ENCODE measurements around the gene MGAT3.

The MGAT3 gene

GRCh38 chr22:39444247-39444800 lies 12.5 kb upstream of the MGAT3 start:
- no peaks in the 10 kb centered on the region for H3K27me3 ChIP-seq (ENCODE audit: insufficient read depth, insufficient read length)
- no peaks in the 10 kb centered on the region for H3K36me3 ChIP-seq (ENCODE audit: insufficient read depth, insufficient read length, low read length)
- H3K9ac ChIP-seq (ENCODE audit: insufficient read length, low read depth): no peak overlapping the region
- no peak overlapping the region for H3K4me3 ChIP-seq (ENCODE audit: insufficient read length, low read depth)
- no peak for DNase-seq (ENCODE audit: low read depth, low spot score)
- peaks cover 10% of the 10 kb centered on the region for H3K4me1 ChIP-seq (ENCODE audit: insufficient read depth, insufficient read length)
- H3K9me3 ChIP-seq (ENCODE audit: insufficient read depth, low read length): no peaks in the 10 kb centered on the region
- TF ChIP-seq YY1 (IDR thresholded peaks at IDR 0.05; ENCODE audit: insufficient read depth, insufficient read length) (no peak), ZNF274 (IDR thresholded peaks at IDR 0.05; ENCODE audit: low read depth, low read length) (no peak), SUZ12 (IDR thresholded peaks at IDR 0.05; ENCODE audit: extremely low read depth, insufficient read depth, insufficient read length) (no peak)

DNA sequence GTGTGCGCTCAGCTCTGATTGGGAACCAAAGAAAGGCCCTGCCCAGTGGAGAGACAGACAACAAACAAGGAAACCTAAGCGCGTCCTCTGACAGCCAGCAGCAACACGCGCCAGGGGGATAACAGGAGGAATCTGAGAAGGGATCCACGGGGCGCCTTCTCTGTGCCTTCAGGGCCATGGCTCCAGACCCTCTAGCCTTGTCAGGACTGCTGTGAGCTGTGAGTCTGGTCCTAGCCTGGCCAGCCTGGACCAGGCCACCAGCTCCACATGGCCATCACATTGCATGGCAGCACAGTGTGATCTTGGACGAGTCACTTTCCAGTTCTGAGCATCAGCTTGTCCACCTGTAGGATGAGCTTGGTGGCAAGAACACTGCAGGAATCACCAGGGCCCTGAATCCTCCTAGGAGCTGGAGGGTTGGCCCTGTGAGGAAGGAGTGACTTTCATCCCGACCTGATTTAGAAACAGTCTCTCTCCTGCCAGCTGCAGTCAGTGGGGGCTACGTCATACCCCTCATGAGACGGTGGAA lies 11.8 kb upstream of the MGAT3 start:
- TF ChIP-seq ZNF274 (IDR thresholded peaks at IDR 0.05; ENCODE audit: low read depth, low read length): no peak
- TF ChIP-seq SUZ12 (IDR thresholded peaks at IDR 0.05; ENCODE audit: extremely low read depth, insufficient read depth, insufficient read length): no peak
- no peak for TF ChIP-seq YY1 (IDR thresholded peaks at IDR 0.05; ENCODE audit: insufficient read depth, insufficient read length)
- Histone ChIP-seq H3K4me3 (ENCODE audit: insufficient read length, low read depth) (no peak overlapping the region), H3K9me3 (ENCODE audit: insufficient read depth, low read length) (no peaks in the 10 kb centered on the region), H3K9ac (ENCODE audit: insufficient read length, low read depth) (no peak overlapping the region), H3K36me3 (ENCODE audit: insufficient read depth, insufficient read length, low read length) (no peaks in the 10 kb centered on the region), H3K4me1 (ENCODE audit: insufficient read depth, insufficient read length) (peaks cover 10% of the 10 kb centered on the region), H3K27me3 (ENCODE audit: insufficient read depth, insufficient read length) (no peaks in the 10 kb centered on the region)
- no peak for DNase-seq (ENCODE audit: low read depth, low spot score)

- Histone ChIP-seq H3K9ac (ENCODE audit: insufficient read length, low read depth) (peak overlapping the region; percentile 2), H3K4me1 (ENCODE audit: insufficient read depth, insufficient read length) (peaks cover 10% of the 10 kb centered on the region)
- TF ChIP-seq SUZ12 (IDR thresholded peaks at IDR 0.05; ENCODE audit: extremely low read depth, insufficient read depth, insufficient read length) (no peak), YY1 (IDR thresholded peaks at IDR 0.05; ENCODE audit: insufficient read depth, insufficient read length) (no peak), ZNF274 (IDR thresholded peaks at IDR 0.05; ENCODE audit: low read depth, low read length) (no peak)
These were observed 11.1 kb upstream of the MGAT3 start for GRCh38 chr22:39445678-39446077.

DNA sequence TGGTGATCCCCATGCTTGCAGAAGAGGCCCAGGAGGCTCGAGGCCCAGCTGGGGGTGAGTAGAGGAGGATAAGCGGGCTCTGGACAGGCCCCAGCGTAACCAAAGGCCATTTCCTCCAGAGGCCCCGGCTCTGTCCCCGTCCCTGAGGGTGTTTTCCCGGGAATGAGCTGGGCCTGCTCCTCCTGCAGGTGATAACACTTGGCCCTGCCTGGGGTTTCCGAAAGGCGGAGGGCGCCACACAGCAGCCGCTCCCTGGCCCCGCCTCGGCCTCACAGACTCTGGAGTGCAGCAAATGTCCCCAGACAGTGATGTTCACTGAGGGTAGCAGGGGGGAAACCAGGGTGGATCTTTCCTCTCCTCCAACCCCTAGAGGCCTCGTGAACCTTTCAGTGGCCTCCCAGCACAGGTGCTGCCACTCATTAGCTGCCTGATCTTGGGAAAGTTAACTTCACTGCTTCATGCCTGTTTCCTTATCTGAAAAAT lies 10.5 kb upstream of the MGAT3 start:
- no peak for DNase-seq (ENCODE audit: low read depth, low spot score)
- H3K36me3 ChIP-seq (ENCODE audit: insufficient read depth, insufficient read length, low read length): no peaks in the 10 kb centered on the region
- peaks cover 10% of the 10 kb centered on the region for H3K4me1 ChIP-seq (ENCODE audit: insufficient read depth, insufficient read length)

More at GRCh38 chr22:39445678-39446077, 11.1 kb upstream of the MGAT3 start:
- Histone ChIP-seq H3K9me3 (ENCODE audit: insufficient read depth, low read length) (no peaks in the 10 kb centered on the region), H3K4me3 (ENCODE audit: insufficient read length, low read depth) (no peak overlapping the region), H3K36me3 (ENCODE audit: insufficient read depth, insufficient read length, low read length) (no peaks in the 10 kb centered on the region), H3K27me3 (ENCODE audit: insufficient read depth, insufficient read length) (no peaks in the 10 kb centered on the region)
- no peak for DNase-seq (ENCODE audit: low read depth, low spot score)

DNA sequence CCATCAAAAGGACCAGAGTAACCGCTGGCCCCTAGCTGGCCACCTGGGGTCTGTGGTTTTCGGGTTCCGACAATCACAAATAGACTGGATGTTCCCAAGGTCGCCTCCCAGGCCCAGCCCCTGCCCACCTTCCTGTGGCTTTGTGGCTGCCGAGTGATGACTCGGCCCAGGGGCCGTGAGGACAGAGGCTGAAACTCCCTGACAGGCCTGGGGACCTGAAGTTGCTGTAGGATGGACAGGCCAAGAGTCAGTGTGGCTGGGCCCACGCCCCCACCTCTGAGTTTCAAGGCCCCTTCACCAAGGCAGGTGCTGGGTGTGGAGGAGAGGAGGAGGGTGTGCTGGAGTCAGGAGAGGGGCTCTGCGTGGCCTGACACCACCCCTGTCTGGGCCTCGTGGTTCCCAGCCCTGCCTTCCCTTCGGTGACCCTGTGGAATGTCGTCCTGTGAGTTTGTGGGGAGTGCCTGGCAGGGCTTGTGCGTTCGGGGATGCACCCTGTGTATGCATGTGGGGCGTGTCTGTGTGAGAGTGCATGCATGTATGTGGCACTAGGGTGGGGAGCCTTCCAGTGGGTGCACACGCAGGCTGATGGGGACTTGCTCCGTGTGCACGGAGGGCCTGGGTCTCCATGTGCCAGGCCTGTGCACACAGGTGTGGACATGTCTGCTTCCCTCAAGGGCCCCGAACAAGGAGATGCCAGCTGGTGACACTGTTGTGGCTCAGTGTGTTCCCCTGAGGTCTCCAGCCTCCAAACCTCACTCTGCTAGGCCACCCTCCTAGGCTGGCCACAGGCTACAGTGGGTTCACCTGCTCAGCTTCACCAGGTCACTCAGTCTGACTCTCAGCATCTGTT lies 8.4 kb upstream of the MGAT3 start:
- TF ChIP-seq SUZ12 (IDR thresholded peaks at IDR 0.05; ENCODE audit: extremely low read depth, insufficient read depth, insufficient read length) (no peak), ZNF274 (IDR thresholded peaks at IDR 0.05; ENCODE audit: low read depth, low read length) (no peak), YY1 (IDR thresholded peaks at IDR 0.05; ENCODE audit: insufficient read depth, insufficient read length) (no peak)
- H3K4me3 ChIP-seq (ENCODE audit: insufficient read length, low read depth): no peak overlapping the region
- no peaks in the 10 kb centered on the region for H3K36me3 ChIP-seq (ENCODE audit: insufficient read depth, insufficient read length, low read length)
- peak overlapping the region; percentile 12 for H3K9ac ChIP-seq (ENCODE audit: insufficient read length, low read depth)
- no peaks in the 10 kb centered on the region for H3K9me3 ChIP-seq (ENCODE audit: insufficient read depth, low read length)
- H3K27me3 ChIP-seq (ENCODE audit: insufficient read depth, insufficient read length): no peaks in the 10 kb centered on the region
- no peak for DNase-seq (ENCODE audit: low read depth, low spot score)
- peaks cover 14% of the 10 kb centered on the region for H3K4me1 ChIP-seq (ENCODE audit: insufficient read depth, insufficient read length)

More for the DNA sequence above, 10.5 kb upstream of the MGAT3 start:
- TF ChIP-seq ZNF274 (IDR thresholded peaks at IDR 0.05; ENCODE audit: low read depth, low read length) (no peak), SUZ12 (IDR thresholded peaks at IDR 0.05; ENCODE audit: extremely low read depth, insufficient read depth, insufficient read length) (no peak), YY1 (IDR thresholded peaks at IDR 0.05; ENCODE audit: insufficient read depth, insufficient read length) (no peak)
- H3K27me3 ChIP-seq (ENCODE audit: insufficient read depth, insufficient read length): no peaks in the 10 kb centered on the region
- no peaks in the 10 kb centered on the region for H3K9me3 ChIP-seq (ENCODE audit: insufficient read depth, low read length)
- H3K9ac ChIP-seq (ENCODE audit: insufficient read length, low read depth): no peak overlapping the region
- no peak overlapping the region for H3K4me3 ChIP-seq (ENCODE audit: insufficient read length, low read depth)

- peaks cover 20% of the 10 kb centered on the region for H3K4me1 ChIP-seq (ENCODE audit: insufficient read depth, insufficient read length)
- no peaks in the 10 kb centered on the region for H3K36me3 ChIP-seq (ENCODE audit: insufficient read depth, insufficient read length, low read length)
- DNase-seq (ENCODE audit: low read depth, low spot score): no peak
- no peaks in the 10 kb centered on the region for H3K9me3 ChIP-seq (ENCODE audit: insufficient read depth, low read length)
- no peak overlapping the region for H3K4me3 ChIP-seq (ENCODE audit: insufficient read length, low read depth)
- TF ChIP-seq ZNF274 (IDR thresholded peaks at IDR 0.05; ENCODE audit: low read depth, low read length): no peak
- no peak for TF ChIP-seq SUZ12 (IDR thresholded peaks at IDR 0.05; ENCODE audit: extremely low read depth, insufficient read depth, insufficient read length)
- no peak for TF ChIP-seq YY1 (IDR thresholded peaks at IDR 0.05; ENCODE audit: insufficient read depth, insufficient read length)
- no peaks in the 10 kb centered on the region for H3K27me3 ChIP-seq (ENCODE audit: insufficient read depth, insufficient read length)
- H3K9ac ChIP-seq (ENCODE audit: insufficient read length, low read depth): no peak overlapping the region
These were observed 7.1 kb upstream of the MGAT3 start for GRCh38 chr22:39449708-39450107.

All from NT2/D1 (cell line).